SK-N-SH (cell line): ENCODE results near the gene MACROD2. TPM values are rescaled to one million over a fixed set of nuclear protein-coding genes. Genes with fewer than 3 reads are reported as not detected.

ENCODE experiments used
- CTCF ChIA-PET: fragments of 300-600, 350-600 bp; formaldehyde crosslinking; extraction: SDS; loops from one replicate; lab custom pipeline; 2021; lab: Yijun Ruan, JAX
- POLR2A ChIA-PET: fragments of 350-600 bp; sonication (Branson Sonifier 250); formaldehyde crosslinking; extraction: SDS; loops from one replicate; lab custom pipeline; 2020; ENCODE audit warnings: antibody characterized with exemption, inconsistent platforms; lab: Yijun Ruan, JAX
- DNase-seq: peaks from one replicate; pipeline ENCODE4 v3.0.0; 2012
- H2AFZ ChIP-seq: fragments of 200-600 bp; sonication (generic); 2 replicates; pipeline ENCODE4 v1.8.1; 2016; ENCODE audit warnings: antibody characterized with exemption, mild to moderate bottlenecking, low read depth
- H3F3A ChIP-seq: fragments of 200-600 bp; sonication (generic); replicated peaks from 2 replicates; pipeline ENCODE3; 2016; ENCODE audit warnings: antibody characterized with exemption, mild to moderate bottlenecking; ENCODE audit not compliant: insufficient read depth
- H3K27ac ChIP-seq, 2 experiments: fragments of 200-500 bp in 1 of 2; fragments of 200-600 bp in 1 of 2; sonication (Bioruptor generic) in 1 of 2; sonication (generic), shearing (Covaris generic) in 1 of 2; 2 replicates each; pipeline versions ENCODE4 v1.5.1 to v1.6.1; 2014 to 2016; ENCODE audit warnings: low read depth in 2 of 2, inconsistent platforms in 1 of 2, low read length in 1 of 2, mild to moderate bottlenecking in 1 of 2, mixed read lengths in 1 of 2
- H3K27me3 ChIP-seq: fragments of 200-600 bp; sonication (generic), shearing (Covaris generic); 2 replicates; pipeline ENCODE4 v1.6.1; 2016; ENCODE audit warnings: mixed run types; ENCODE audit not compliant: insufficient read depth
- H3K36me3 ChIP-seq, 2 experiments: fragments of 200-500 bp in 1 of 2; fragments of 200-600 bp in 1 of 2; sonication (Bioruptor generic) in 1 of 2; sonication (generic) in 1 of 2; replicated peaks in 1 of 2; 2 replicates each; pipeline versions ENCODE3 to v1.5.1; 2014 to 2016; ENCODE audit warnings: low read length in 1 of 2, mild to moderate bottlenecking in 1 of 2; ENCODE audit not compliant: insufficient read depth in 2 of 2, control insufficient read depth in 1 of 2
- H3K4me1 ChIP-seq, 2 experiments: fragments of 200-500 bp in 1 of 2; fragments of 200-600 bp in 1 of 2; sonication (Bioruptor generic) in 1 of 2; sonication (generic), shearing (Covaris generic) in 1 of 2; 2 replicates each; pipeline versions ENCODE4 v1.5.1 to v1.6.1; 2014 to 2016; ENCODE audit warnings: low read depth in 1 of 2, low read length in 1 of 2, mixed run types in 1 of 2; ENCODE audit not compliant: insufficient read depth in 2 of 2, control insufficient read depth in 1 of 2
- H3K4me2 ChIP-seq: fragments of 200-600 bp; sonication (generic), shearing (Covaris generic); 2 replicates; pipeline ENCODE4 v1.6.1; 2017; ENCODE audit warnings: mixed run types
- H3K4me3 ChIP-seq, 2 experiments: fragments of 200-500 bp in 1 of 2; fragments of 200-600 bp in 1 of 2; sonication (Bioruptor generic) in 1 of 2; sonication (generic), shearing (Covaris generic) in 1 of 2; 2 replicates each; pipeline versions ENCODE4 v1.5.1 to v1.8.1; 2014 to 2016; ENCODE audit warnings: low read depth in 2 of 2, inconsistent platforms in 1 of 2, low read length in 1 of 2, mild to moderate bottlenecking in 1 of 2, mixed read lengths in 1 of 2, moderate library complexity in 1 of 2
- H3K79me2 ChIP-seq: fragments of 200-600 bp; sonication (generic); 2 replicates; pipeline ENCODE4 v1.8.1; 2017; ENCODE audit warnings: mild to moderate bottlenecking; ENCODE audit not compliant: insufficient read depth
- H3K9ac ChIP-seq: fragments of 200-600 bp; sonication (generic); 2 replicates; pipeline ENCODE4 v1.6.1; 2017; ENCODE audit warnings: mixed run types
- H3K9me2 ChIP-seq: fragments of 200-600 bp; sonication (generic); 2 replicates; pipeline ENCODE4 v1.6.1; 2017; ENCODE audit warnings: mixed run types
- H3K9me3 ChIP-seq: fragments of 200-600 bp; sonication (generic); 2 replicates; pipeline ENCODE4 v1.6.1; 2017; ENCODE audit warnings: mixed run types, mild to moderate bottlenecking, moderate library complexity
- H4K20me1 ChIP-seq: fragments of 200-600 bp; sonication (generic); 2 replicates; pipeline ENCODE4 v1.6.1; 2017; ENCODE audit warnings: mild to moderate bottlenecking, mixed run types; ENCODE audit not compliant: insufficient read depth
- CHD2 ChIP-seq: fragments of 150-350 bp; IDR thresholded peaks from 2 replicates; pipeline ENCODE4 v1.6.1; 2018; ENCODE audit warnings: low read length; ENCODE audit not compliant: partially characterized antibody
- ELF1 ChIP-seq: IDR thresholded peaks from 2 replicates; pipeline ENCODE4 v1.4.0; 2012
- EP300 ChIP-seq, 2 experiments: IDR thresholded peaks; 2 replicates each; pipeline versions ENCODE4 v1.4.0 to v1.6.1; 2012; ENCODE audit warnings: borderline replicate concordance in 1 of 2, low read depth in 1 of 2, low read length in 1 of 2
- EZH2phosphoT487 ChIP-seq: fragments of 200-600 bp; sonication (generic); IDR thresholded peaks from 2 replicates; pipeline ENCODE4 v1.6.1; 2017; ENCODE audit warnings: low read depth, mixed run types, mild to moderate bottlenecking, antibody characterized with exemption, moderate library complexity, borderline replicate concordance
- FOSL2 ChIP-seq: IDR thresholded peaks from 2 replicates; pipeline ENCODE4 v1.4.0; 2012; ENCODE audit warnings: low read depth, mild to moderate bottlenecking, moderate library complexity, borderline replicate concordance
- FOXJ3 ChIP-seq: sonication (generic); formaldehyde crosslinking; IDR thresholded peaks from 2 replicates; pipeline ENCODE4 v1.5.1; 2020; ENCODE audit warnings: mild to moderate bottlenecking, missing genetic modification reagents
- GATA2 ChIP-seq: sonication (generic); formaldehyde crosslinking; IDR thresholded peaks from 2 replicates; pipeline ENCODE4 v1.5.0; 2020; ENCODE audit warnings: mild to moderate bottlenecking, missing genetic modification reagents
- JUND ChIP-seq: IDR thresholded peaks from 2 replicates; pipeline ENCODE4 v1.4.0; 2012
- MEF2A ChIP-seq: IDR thresholded peaks from 2 replicates; pipeline ENCODE4 v1.4.0; 2012; ENCODE audit warnings: low read depth, borderline replicate concordance
- MXI1 ChIP-seq: IDR thresholded peaks from 2 replicates; pipeline ENCODE4 v1.6.1; 2012; ENCODE audit warnings: mild to moderate bottlenecking, low read depth, low read length, improper control_type of control experiment
- NFIC ChIP-seq: IDR thresholded peaks from 2 replicates; pipeline ENCODE4 v1.4.0; 2012; ENCODE audit warnings: borderline replicate concordance
- NRF1 ChIP-seq: IDR thresholded peaks from 2 replicates; pipeline ENCODE4 v1.6.1; 2012; ENCODE audit warnings: low read depth, mild to moderate bottlenecking, low read length
- POLR2AphosphoS5 ChIP-seq: IDR thresholded peaks from 2 replicates; pipeline ENCODE4 v1.6.1; 2012; ENCODE audit warnings: low read depth, low read length
- RCOR1 ChIP-seq: fragments of 150-350 bp; IDR thresholded peaks from 2 replicates; pipeline ENCODE4 v1.6.1; 2017; ENCODE audit warnings: antibody characterized with exemption, low read length
- RFX5 ChIP-seq: IDR thresholded peaks from 2 replicates; pipeline ENCODE4 v1.6.1; 2012; ENCODE audit warnings: mild to moderate bottlenecking, improper control_type of control experiment, low read length
- RXRA ChIP-seq: IDR thresholded peaks from 2 replicates; pipeline ENCODE4 v1.4.0; 2012; ENCODE audit warnings: low read depth, mild to moderate bottlenecking, borderline replicate concordance
- TAF1 ChIP-seq: IDR thresholded peaks from 2 replicates; pipeline ENCODE4 v1.6.1; 2012; ENCODE audit warnings: low read depth, mild to moderate bottlenecking, low read length, moderate library complexity, borderline replicate concordance
- TCF12 ChIP-seq: IDR thresholded peaks from 2 replicates; pipeline ENCODE4 v1.4.0; 2012
- TEAD4 ChIP-seq: IDR thresholded peaks from 2 replicates; pipeline ENCODE4 v1.4.0; 2012; ENCODE audit warnings: mild to moderate bottlenecking, borderline replicate concordance; ENCODE audit not compliant: insufficient read depth
- YY1 ChIP-seq: IDR thresholded peaks from 2 replicates; pipeline ENCODE4 v1.4.0; 2012; ENCODE audit warnings: low read depth, mild to moderate bottlenecking
- WGBS: methylation state at CpG from one replicate; pipeline ENCODE4 v1.1.6; 2017; ENCODE audit warnings: low lambda C conversion rate; 5-methylcytosine and 5-hydroxymethylcytosine counted together
- polyA plus RNA-seq, 3 experiments: library from polyadenylated mRNA; depleted of rRNA; stranded (reverse); fragments of >200 nt; gene quantifications; 2 replicates each; pipeline ENCODE4 v1.2.3, GENCODE V29; 2012
- TF ChIP-seq, protein P1 (sequence below): IDR thresholded peaks from 2 replicates; pipeline ENCODE4 v1.4.0; 2012; ENCODE audit warnings: low read depth
- TF ChIP-seq, protein P2 (sequence below): fragments of 150-350 bp; IDR thresholded peaks from 2 replicates; pipeline ENCODE4 v1.6.1; 2017; ENCODE audit warnings: antibody characterized with exemption, low read length, low read depth, borderline replicate concordance
- TF ChIP-seq, protein P3 (sequence below): IDR thresholded peaks from 2 replicates; pipeline ENCODE4 v1.4.0; 2012; ENCODE audit warnings: low read depth, borderline replicate concordance
- TF ChIP-seq, protein P4 (sequence below): IDR thresholded peaks from 2 replicates; pipeline ENCODE4 v1.4.0; 2012; ENCODE audit warnings: low read depth, borderline replicate concordance

MACROD2 gene
- polyA plus RNA-seq, 1 of the 3 experiments (the other 2 are of a cell fraction): 0.33 TPM

DNA sequence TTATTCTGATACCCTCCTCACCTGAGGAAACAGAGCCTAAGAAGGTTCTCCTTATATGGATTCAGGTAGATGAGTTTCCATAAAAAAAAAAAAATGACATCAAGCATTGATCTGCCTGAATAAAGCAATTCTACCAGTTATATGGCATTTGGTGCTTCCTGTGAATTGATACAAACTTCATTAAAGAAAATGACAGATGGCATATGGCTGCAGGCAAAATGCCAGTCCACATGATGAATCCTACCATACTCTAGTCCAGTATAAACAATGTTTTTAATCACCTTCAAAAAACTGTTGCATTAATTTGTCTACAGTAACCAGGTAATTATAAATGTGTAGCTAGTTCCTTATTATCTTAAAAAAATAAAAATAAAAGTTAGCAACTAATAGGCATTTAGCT, 901.3 kb downstream of the MACROD2 start:
- no peak overlapping the region for H3K4me2 ChIP-seq
- ChIA-PET POLR2A (no interaction called here), CTCF (interaction anchor here (1.3 to 1.7 kb wide), 3 partner anchors 13 to 156 kb away, joined by 3 read pairs; no protein-coding TSS in a partner anchor)

DNA sequence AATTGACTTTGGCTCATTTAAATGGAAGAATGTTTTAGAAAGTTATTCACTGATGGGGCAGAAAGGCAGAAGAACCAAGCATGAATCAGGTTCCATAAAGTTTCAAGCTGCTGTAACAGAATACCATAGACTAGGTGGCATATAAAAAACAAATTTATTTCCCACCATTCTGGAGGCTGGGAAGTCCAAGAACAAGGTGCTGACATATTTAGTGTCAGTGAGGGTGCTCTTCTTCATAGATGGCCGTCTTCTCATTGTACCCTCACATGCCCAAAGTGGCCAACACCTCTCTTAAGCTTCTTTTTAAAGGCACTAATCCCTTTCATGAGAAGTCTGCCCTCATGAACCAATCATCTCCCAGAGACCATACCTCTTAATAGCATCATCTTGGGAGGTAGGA, 902.3 kb downstream of the MACROD2 start:
- no peak overlapping the region for H2AFZ ChIP-seq
- H3K79me2 ChIP-seq: no peaks in the 10 kb centered on the region
- H3K36me3 ChIP-seq: no peaks in the 10 kb centered on the region
- no peaks in the 10 kb centered on the region for H3K27me3 ChIP-seq
- H3K9me3 ChIP-seq: no peaks in the 10 kb centered on the region
- POLR2A ChIA-PET: no interaction called here
- DNase-seq: no peak
- H3K4me3 ChIP-seq: no peak overlapping the region
- H4K20me1 ChIP-seq: no peaks in the 10 kb centered on the region
- CTCF ChIA-PET: interaction anchor here (1.7 kb wide), 1 partner anchor 157 kb away, joined by 3 read pairs; no protein-coding TSS in a partner anchor
- no peaks in the 10 kb centered on the region for H3K9me2 ChIP-seq
- no peaks in the 10 kb centered on the region; a peak in 1 of 4 replicates for H3K4me1 ChIP-seq
- H3K4me2 ChIP-seq: no peak overlapping the region
- 80% methylated on average over 1 of the region's 1 CpG for WGBS
- H3F3A ChIP-seq: no peaks in the 10 kb centered on the region
- H3K9ac ChIP-seq: no peak overlapping the region
- H3K27ac ChIP-seq: no peak overlapping the region
- TF ChIP-seq JUND: no peak
- no peak for TF ChIP-seq NFIC
- TF ChIP-seq FOSL2: no peak
- TF ChIP-seq RFX5: no peak
- TF ChIP-seq, protein P1, sequence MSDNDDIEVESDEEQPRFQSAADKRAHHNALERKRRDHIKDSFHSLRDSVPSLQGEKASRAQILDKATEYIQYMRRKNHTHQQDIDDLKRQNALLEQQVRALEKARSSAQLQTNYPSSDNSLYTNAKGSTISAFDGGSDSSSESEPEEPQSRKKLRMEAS: no peak
- TF ChIP-seq TCF12: no peak
- TF ChIP-seq MXI1: no peak
- no peak for TF ChIP-seq RCOR1
- no peak for TF ChIP-seq MEF2A
- no peak for TF ChIP-seq NRF1
- no peak for TF ChIP-seq GATA2 (CRISPR knock-in tag)
- no peak for TF ChIP-seq POLR2AphosphoS5
- TF ChIP-seq RXRA: no peak
- TF ChIP-seq, protein P2, sequence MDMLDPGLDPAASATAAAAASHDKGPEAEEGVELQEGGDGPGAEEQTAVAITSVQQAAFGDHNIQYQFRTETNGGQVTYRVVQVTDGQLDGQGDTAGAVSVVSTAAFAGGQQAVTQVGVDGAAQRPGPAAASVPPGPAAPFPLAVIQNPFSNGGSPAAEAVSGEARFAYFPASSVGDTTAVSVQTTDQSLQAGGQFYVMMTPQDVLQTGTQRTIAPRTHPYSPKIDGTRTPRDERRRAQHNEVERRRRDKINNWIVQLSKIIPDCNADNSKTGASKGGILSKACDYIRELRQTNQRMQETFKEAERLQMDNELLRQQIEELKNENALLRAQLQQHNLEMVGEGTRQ: no peak
- TF ChIP-seq ELF1: no peak
- TF ChIP-seq EP300 (IDR thresholded peaks at IDR 0.05; ENCODE audit: borderline replicate concordance in 1 of 2, low read depth in 1 of 2, low read length in 1 of 2): no peak

More for the DNA sequence above, 901.3 kb downstream of the MACROD2 start:
- Histone ChIP-seq H3K4me1 (no peaks in the 10 kb centered on the region; a peak in 1 of 4 replicates), H3K79me2 (no peaks in the 10 kb centered on the region), H3K9ac (no peak overlapping the region), H3K4me3 (no peak overlapping the region), H3K36me3 (no peaks in the 10 kb centered on the region)
- TF ChIP-seq EZH2phosphoT487: no peak
- TF ChIP-seq RFX5: no peak
- TF ChIP-seq JUND: no peak
- TF ChIP-seq EP300 (IDR thresholded peaks at IDR 0.05; ENCODE audit: borderline replicate concordance in 1 of 2, low read depth in 1 of 2, low read length in 1 of 2): no peak
- no peak for TF ChIP-seq YY1
- TF ChIP-seq, protein P3, sequence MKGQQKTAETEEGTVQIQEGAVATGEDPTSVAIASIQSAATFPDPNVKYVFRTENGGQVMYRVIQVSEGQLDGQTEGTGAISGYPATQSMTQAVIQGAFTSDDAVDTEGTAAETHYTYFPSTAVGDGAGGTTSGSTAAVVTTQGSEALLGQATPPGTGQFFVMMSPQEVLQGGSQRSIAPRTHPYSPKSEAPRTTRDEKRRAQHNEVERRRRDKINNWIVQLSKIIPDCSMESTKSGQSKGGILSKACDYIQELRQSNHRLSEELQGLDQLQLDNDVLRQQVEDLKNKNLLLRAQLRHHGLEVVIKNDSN: no peak
- no peak for TF ChIP-seq FOXJ3
- TF ChIP-seq POLR2AphosphoS5: no peak
- no peak for TF ChIP-seq TEAD4
- TF ChIP-seq TCF12: no peak
- TF ChIP-seq MEF2A: no peak
- TF ChIP-seq GATA2 (CRISPR knock-in tag): no peak
- no peak for TF ChIP-seq TAF1
- TF ChIP-seq ELF1: no peak
- TF ChIP-seq CHD2: no peak
- TF ChIP-seq RCOR1: no peak
- TF ChIP-seq FOSL2: no peak
- TF ChIP-seq, protein P4, sequence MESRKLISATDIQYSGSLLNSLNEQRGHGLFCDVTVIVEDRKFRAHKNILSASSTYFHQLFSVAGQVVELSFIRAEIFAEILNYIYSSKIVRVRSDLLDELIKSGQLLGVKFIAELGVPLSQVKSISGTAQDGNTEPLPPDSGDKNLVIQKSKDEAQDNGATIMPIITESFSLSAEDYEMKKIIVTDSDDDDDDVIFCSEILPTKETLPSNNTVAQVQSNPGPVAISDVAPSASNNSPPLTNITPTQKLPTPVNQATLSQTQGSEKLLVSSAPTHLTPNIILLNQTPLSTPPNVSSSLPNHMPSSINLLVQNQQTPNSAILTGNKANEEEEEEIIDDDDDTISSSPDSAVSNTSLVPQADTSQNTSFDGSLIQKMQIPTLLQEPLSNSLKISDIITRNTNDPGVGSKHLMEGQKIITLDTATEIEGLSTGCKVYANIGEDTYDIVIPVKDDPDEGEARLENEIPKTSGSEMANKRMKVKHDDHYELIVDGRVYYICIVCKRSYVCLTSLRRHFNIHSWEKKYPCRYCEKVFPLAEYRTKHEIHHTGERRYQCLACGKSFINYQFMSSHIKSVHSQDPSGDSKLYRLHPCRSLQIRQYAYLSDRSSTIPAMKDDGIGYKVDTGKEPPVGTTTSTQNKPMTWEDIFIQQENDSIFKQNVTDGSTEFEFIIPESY: no peak
- TF ChIP-seq, protein P2: no peak
- no peak for TF ChIP-seq NRF1
- TF ChIP-seq, all 33 proteins: peak for 0
- Histone ChIP-seq H2AFZ (no peak overlapping the region), H3K9me2 (no peaks in the 10 kb centered on the region), H3K27ac (no peak overlapping the region), H3K27me3 (no peaks in the 10 kb centered on the region), H3K9me3 (no peaks in the 10 kb centered on the region), H4K20me1 (no peaks in the 10 kb centered on the region), H3F3A (no peaks in the 10 kb centered on the region)
- no peak for DNase-seq
